Epithelial cell of proximal tubule (primary cell): Measurements from ENCODE around the gene PTPN13. TPM values are rescaled to one million over a fixed set of nuclear protein-coding genes. Genes with fewer than 3 reads are reported as not detected.

Experiments used
- DNase-seq: peaks from one replicate; pipeline ENCODE4 v3.0.0-alpha.2; 2011; ENCODE audit warnings: low read depth
- H3K4me3 ChIP-seq: 2 replicates; pipeline ENCODE4 v1.5.1; 2011; ENCODE audit warnings: low read depth, mild to moderate bottlenecking, low read length
- CTCF ChIP-seq: conservative IDR thresholded peaks from 2 replicates; pipeline ENCODE4 v1.5.1; 2012; ENCODE audit warnings: low read depth, mild to moderate bottlenecking, low read length
- total RNA-seq: library from RNA; depleted of rRNA; stranded (reverse); fragments of >200 nt; gene quantifications from 2 replicates; pipeline ENCODE4 v1.2.3, GENCODE V29; 2015

PTPN13 gene
- total RNA-seq, 1 donor from 2014 or later, result 19.8 TPM

GRCh38 chr4:86847571-86847970 lies 253.5 kb downstream of the PTPN13 start:
- no peak overlapping the region for H3K4me3 ChIP-seq
- no peak for TF ChIP-seq CTCF
- DNase-seq, result no peak

- DNase-seq, result no peak
- TF ChIP-seq CTCF, result no peak
- H3K4me3 ChIP-seq, result no peak overlapping the region
Measured at GRCh38 chr4:86848136-86848535, 254.0 kb downstream of the PTPN13 start.

- no peak for TF ChIP-seq CTCF
- no peak for DNase-seq
- no peak within 1 kb of the TSS for H3K4me3 ChIP-seq
Measured at GRCh38 chr4:86848732-86849619, 254.9 kb downstream of the PTPN13 start, which contains the start of gene SLC10A6. Gene SLC10A6 (minus strand): TSS chr4:86849384. CDS start chr4:86849115, 269 bp downstream.

- no peak for TF ChIP-seq CTCF
- no peak for DNase-seq
- H3K4me3 ChIP-seq, result no peak overlapping the region
Measured at GRCh38 chr4:86853209-86853608, 259.1 kb downstream of the PTPN13 start.

- no peak overlapping the region for H3K4me3 ChIP-seq
- no peak for TF ChIP-seq CTCF
- DNase-seq, result no peak
Measured at GRCh38 chr4:86855572-86855971, 261.5 kb downstream of the PTPN13 start.

GRCh38 chr4:86856896-86857295 lies 262.8 kb downstream of the PTPN13 start:
- H3K4me3 ChIP-seq, result no peak overlapping the region
- no peak for DNase-seq
- no peak for TF ChIP-seq CTCF
